Neuron (in vitro differentiated cells): ENCODE data around the gene SRPK1.

Experiments
- H2AFZ ChIP-seq: one replicate; pipeline ENCODE4 v1.6.1; 2013; ENCODE audit warnings: low read depth, mild to moderate bottlenecking, inconsistent platforms, low read length, moderate library complexity
- H3K27me3 ChIP-seq: one replicate; pipeline ENCODE4 v1.6.1; 2013; ENCODE audit warnings: low read length; ENCODE audit not compliant: insufficient read depth
- H3K36me3 ChIP-seq: one replicate; pipeline ENCODE4 v1.6.1; 2013; ENCODE audit warnings: low read length; ENCODE audit not compliant: insufficient read depth
- H3K4me1 ChIP-seq: one replicate; pipeline ENCODE4 v1.6.1; 2013; ENCODE audit warnings: low read length; ENCODE audit not compliant: insufficient read depth
- H3K4me3 ChIP-seq: 2 replicates; pipeline ENCODE4 v1.5.1; 2013; ENCODE audit warnings: mild to moderate bottlenecking, low read length, moderate library complexity
- H3K9me3 ChIP-seq: one replicate; pipeline ENCODE4 v1.6.1; 2013; ENCODE audit warnings: low read length

SRPK1 gene

DNA sequence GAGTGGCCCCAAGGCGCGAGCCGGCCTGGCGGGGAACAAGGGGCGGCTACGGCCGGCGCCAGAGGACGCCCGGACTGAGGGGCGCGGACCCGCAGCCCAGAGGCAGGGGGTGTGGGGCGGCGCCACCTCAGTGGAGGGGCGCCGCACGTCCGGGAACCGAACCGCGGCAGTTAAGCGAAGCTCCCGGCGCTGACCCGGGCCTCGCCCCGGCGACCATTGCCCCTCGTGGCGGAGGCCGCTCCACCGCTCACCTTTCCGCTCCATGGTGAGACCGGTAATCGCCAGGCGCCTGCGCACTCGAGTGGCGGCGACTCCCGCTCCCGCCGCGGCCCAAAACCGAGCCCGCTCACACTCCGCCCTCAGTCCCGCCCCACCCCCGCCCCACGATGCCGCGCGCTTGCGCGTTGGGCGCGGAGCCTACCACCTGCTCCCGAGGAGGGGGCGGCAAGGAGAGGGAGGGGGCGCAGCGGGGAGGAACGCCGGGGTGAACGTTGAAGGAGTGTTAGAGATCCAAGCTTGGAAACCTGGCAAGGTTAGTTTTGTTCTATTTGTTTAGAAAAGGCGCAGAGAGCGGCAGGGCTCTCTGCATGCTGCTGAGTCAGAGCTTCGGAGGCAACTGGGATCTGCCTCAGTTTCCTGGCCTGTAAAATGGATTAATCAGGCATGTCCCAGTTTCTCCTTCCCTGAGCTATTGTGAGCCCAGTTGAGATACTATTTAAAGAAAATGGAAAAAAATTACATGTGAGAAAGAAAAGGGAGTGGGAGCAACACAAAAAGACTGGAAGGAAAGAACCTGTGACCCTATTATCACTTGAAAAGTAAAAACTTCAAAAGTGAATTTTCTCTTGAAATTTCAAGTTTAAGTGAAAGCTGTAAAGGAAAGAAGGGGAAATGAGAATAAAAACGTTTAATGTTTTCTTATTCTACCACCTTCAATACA lies at the start of gene SRPK1:
Gene SRPK1 (minus strand): TSS at position 306 of the 940 bp plus-strand sequence. CDS start 42 bp downstream, at position 264.
- peaks cover 4% of the 10 kb centered on the region for H3K36me3 ChIP-seq
- no peaks in the 10 kb centered on the region for H3K9me3 ChIP-seq
- peaks cover 26% of the 10 kb centered on the region for H3K4me1 ChIP-seq
- peak within 1 kb of the TSS; percentile 83 for H2AFZ ChIP-seq
- H3K27me3 ChIP-seq, result no peaks in the 10 kb centered on the region
- H3K4me3 ChIP-seq, result peak within 1 kb of the TSS; percentile 69

DNA sequence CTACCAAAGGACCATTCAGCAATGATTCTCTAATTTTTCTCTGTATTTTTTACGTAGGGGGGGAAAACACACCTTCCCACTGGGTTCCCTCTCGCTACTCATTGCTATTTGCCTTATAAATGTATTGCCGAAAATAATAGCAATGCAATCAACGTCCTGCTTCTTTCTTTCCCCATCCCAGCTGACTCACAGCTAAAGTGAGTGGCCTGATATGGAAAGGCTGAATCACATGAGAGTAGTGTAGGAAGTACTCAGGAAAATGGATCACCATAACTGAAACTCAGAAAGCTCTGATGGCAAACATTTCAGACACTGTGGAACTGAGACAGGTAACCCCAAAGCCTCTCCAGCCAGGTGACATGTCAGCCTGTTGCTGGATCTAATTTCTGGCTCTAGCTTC lies 49.3 kb upstream of the SRPK1 start:
- Histone ChIP-seq H3K36me3 (no peaks in the 10 kb centered on the region), H3K4me3 (no peak overlapping the region), H3K4me1 (peaks cover 11% of the 10 kb centered on the region), H2AFZ (no peak overlapping the region), H3K9me3 (no peaks in the 10 kb centered on the region), H3K27me3 (no peaks in the 10 kb centered on the region)

DNA sequence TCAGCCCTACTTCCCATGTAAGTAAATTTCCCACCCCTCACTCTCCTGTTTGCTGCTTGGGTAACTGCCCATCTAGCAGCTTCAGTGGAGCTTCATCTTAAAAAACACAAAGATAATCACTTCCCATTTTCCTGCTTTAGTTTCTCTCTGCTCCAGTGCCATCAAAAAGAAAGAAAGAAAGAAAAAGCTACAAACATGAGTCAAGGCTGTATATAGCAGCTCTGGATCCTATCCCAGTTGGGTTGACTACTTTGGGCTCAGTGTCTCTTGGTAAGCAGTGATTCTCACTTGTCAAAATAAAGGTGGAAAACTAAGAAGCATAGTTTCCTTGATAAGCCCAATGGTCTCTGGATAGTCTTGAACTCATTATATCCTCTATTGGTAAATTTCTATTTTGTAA lies 48.7 kb upstream of the SRPK1 start:
- no peak overlapping the region for H2AFZ ChIP-seq
- no peaks in the 10 kb centered on the region for H3K9me3 ChIP-seq
- no peak overlapping the region for H3K4me3 ChIP-seq
- H3K27me3 ChIP-seq, result no peaks in the 10 kb centered on the region
- H3K4me1 ChIP-seq, result peaks cover 11% of the 10 kb centered on the region
- no peaks in the 10 kb centered on the region for H3K36me3 ChIP-seq

- no peaks in the 10 kb centered on the region for H3K27me3 ChIP-seq
- H3K4me1 ChIP-seq, result peaks cover 11% of the 10 kb centered on the region
- no peaks in the 10 kb centered on the region for H3K36me3 ChIP-seq
- H3K9me3 ChIP-seq, result no peaks in the 10 kb centered on the region
- no peak overlapping the region for H2AFZ ChIP-seq
- H3K4me3 ChIP-seq, result no peak overlapping the region
Measured at GRCh38 chr6:35968821-35969220, 47.9 kb upstream of the SRPK1 start.

- no peak overlapping the region for H2AFZ ChIP-seq
- no peaks in the 10 kb centered on the region for H3K4me1 ChIP-seq
- no peaks in the 10 kb centered on the region for H3K9me3 ChIP-seq
- no peaks in the 10 kb centered on the region for H3K27me3 ChIP-seq
- H3K36me3 ChIP-seq, result no peaks in the 10 kb centered on the region
- H3K4me3 ChIP-seq, result no peak overlapping the region
Measured at GRCh38 chr6:35967076-35967774, 46.3 kb upstream of the SRPK1 start.

- Histone ChIP-seq H2AFZ (no peak overlapping the region), H3K9me3 (no peaks in the 10 kb centered on the region), H3K27me3 (peaks cover 5% of the 10 kb centered on the region), H3K4me1 (no peaks in the 10 kb centered on the region), H3K36me3 (no peaks in the 10 kb centered on the region), H3K4me3 (no peak overlapping the region)
Measured at GRCh38 chr6:35962779-35963560, 42.1 kb upstream of the SRPK1 start.

DNA sequence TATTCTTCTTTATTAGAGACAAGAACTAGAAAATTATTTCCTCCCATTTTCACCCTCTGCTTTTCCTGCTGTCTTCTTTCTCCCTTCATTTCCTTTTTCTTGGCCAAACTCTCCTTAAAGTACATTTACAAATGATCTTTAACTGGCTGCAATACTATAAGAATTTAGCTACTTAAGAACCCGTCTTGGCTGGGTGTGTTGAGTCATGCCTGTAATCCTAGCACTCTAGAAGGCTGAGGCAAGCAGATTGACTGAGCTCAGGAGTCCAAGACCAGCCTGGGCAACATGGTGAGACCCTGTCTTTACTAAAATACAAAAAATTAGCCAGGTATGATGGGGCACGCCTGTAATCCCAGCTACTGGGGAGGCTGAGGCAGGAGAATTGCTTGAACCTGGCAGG lies 39.3 kb upstream of the SRPK1 start:
- Histone ChIP-seq H3K4me3 (no peak overlapping the region), H3K9me3 (no peaks in the 10 kb centered on the region), H3K4me1 (no peaks in the 10 kb centered on the region), H2AFZ (no peak overlapping the region), H3K36me3 (no peaks in the 10 kb centered on the region), H3K27me3 (peaks cover 5% of the 10 kb centered on the region)

- peaks cover 8% of the 10 kb centered on the region for H3K27me3 ChIP-seq
- no peaks in the 10 kb centered on the region for H3K36me3 ChIP-seq
- H3K4me3 ChIP-seq, result no peak overlapping the region
- H2AFZ ChIP-seq, result no peak overlapping the region
- no peaks in the 10 kb centered on the region for H3K4me1 ChIP-seq
- no peaks in the 10 kb centered on the region for H3K9me3 ChIP-seq
Measured at GRCh38 chr6:35955970-35956369, 35.1 kb upstream of the SRPK1 start.

GRCh38 chr6:35955521-35955920 lies 34.6 kb upstream of the SRPK1 start:
- H3K4me1 ChIP-seq, result no peaks in the 10 kb centered on the region
- no peaks in the 10 kb centered on the region for H3K9me3 ChIP-seq
- no peak overlapping the region for H3K4me3 ChIP-seq
- H3K27me3 ChIP-seq, result peaks cover 5% of the 10 kb centered on the region
- no peak overlapping the region for H2AFZ ChIP-seq
- H3K36me3 ChIP-seq, result no peaks in the 10 kb centered on the region

GRCh38 chr6:35955071-35955470 lies 34.2 kb upstream of the SRPK1 start:
- no peaks in the 10 kb centered on the region for H3K9me3 ChIP-seq
- H3K4me3 ChIP-seq, result no peak overlapping the region
- H3K36me3 ChIP-seq, result no peaks in the 10 kb centered on the region
- no peak overlapping the region for H2AFZ ChIP-seq
- no peaks in the 10 kb centered on the region for H3K4me1 ChIP-seq
- peaks cover 5% of the 10 kb centered on the region for H3K27me3 ChIP-seq

- Histone ChIP-seq H3K27me3 (peaks cover 5% of the 10 kb centered on the region), H3K4me3 (no peak overlapping the region), H2AFZ (no peak overlapping the region), H3K4me1 (no peaks in the 10 kb centered on the region), H3K9me3 (no peaks in the 10 kb centered on the region), H3K36me3 (no peaks in the 10 kb centered on the region)
Measured at GRCh38 chr6:35954333-35954732, 33.4 kb upstream of the SRPK1 start.

DNA sequence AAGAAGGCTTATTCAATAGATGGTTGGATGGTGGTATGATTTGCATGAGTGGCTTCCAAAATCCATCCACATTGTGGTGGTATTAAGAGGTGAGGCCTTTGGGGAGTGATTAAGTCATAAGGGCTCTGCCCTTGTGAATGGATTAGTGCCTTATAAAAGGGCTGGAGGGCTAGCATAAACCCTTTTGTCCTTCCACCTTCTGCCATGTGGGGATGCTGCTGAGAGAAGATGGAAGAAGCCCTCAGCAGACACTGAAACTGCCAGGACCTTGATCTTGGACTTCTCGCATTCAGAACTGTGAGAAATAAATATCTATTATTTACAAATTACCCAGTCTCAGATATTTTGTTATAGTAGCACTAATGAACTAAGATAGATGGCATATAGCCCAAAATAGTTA lies 27.8 kb upstream of the SRPK1 start:
- H3K36me3 ChIP-seq, result no peaks in the 10 kb centered on the region
- H3K9me3 ChIP-seq, result no peaks in the 10 kb centered on the region
- peaks cover 5% of the 10 kb centered on the region for H3K27me3 ChIP-seq
- no peaks in the 10 kb centered on the region for H3K4me1 ChIP-seq
- H3K4me3 ChIP-seq, result no peak overlapping the region
- no peak overlapping the region for H2AFZ ChIP-seq

DNA sequence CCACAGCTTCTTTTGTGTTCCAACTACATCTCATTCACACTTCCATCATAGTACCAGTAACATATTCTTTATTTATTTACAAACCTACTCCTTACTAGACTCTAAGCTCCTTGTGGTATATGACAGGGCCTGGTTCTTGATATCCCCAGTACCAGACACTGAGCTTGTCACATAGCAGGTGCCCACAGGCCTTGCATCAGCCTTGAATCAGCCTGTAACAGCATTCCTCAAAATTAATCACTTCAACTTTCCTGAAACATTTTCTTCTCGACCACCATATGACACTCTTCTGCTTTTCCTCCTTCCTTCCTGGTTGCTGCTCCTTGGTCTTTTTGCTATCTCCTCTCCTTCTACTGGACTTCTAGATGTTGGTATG lies 24.7 kb upstream of the SRPK1 start:
- Histone ChIP-seq H3K36me3 (no peaks in the 10 kb centered on the region), H3K4me3 (no peak overlapping the region), H2AFZ (no peak overlapping the region), H3K4me1 (no peaks in the 10 kb centered on the region), H3K27me3 (no peaks in the 10 kb centered on the region), H3K9me3 (no peaks in the 10 kb centered on the region)
